ENCODE data around the gene ZNF805.
"Not testable (repeated sequence)": the region's sequence is repeated elsewhere in the genome, so short reads cannot be mapped to it uniquely, and the experiment has no call there.

ZNF805 gene

DNA sequence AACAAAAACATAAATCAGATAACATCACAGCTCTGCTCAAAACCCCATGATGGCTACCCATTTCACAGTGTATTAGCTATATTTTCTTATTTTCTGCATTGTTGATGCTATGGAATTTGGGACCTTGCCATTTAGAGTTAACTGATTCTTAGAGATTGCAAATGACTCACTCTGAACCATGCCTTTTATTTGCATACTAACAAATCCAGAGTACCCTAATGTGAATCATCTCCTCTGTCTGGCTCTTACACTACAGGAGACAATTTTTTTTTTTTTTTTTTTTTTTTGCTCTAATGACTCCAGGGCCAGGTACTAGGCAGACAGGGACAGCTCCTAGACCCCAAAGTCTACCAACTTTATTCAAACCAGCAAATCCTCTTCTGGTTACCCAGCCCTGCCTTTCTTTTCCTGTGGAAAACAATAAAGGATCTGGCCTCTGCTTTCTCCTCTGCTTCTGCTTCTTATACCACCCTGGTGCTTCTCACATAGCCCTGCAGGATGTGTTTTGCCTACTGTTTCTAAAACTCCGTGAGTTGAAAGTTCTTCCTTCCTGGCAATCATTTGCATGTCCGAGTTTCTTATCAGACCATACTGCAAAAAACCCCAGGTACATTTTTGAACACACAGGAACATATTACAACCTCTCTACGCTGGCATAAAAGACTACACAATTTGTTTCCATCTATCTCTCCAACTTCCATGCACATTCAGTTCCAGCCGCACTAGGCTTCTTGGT, 29.3 kb downstream of the ZNF805 start:
- no peak for DNase-seq

DNA sequence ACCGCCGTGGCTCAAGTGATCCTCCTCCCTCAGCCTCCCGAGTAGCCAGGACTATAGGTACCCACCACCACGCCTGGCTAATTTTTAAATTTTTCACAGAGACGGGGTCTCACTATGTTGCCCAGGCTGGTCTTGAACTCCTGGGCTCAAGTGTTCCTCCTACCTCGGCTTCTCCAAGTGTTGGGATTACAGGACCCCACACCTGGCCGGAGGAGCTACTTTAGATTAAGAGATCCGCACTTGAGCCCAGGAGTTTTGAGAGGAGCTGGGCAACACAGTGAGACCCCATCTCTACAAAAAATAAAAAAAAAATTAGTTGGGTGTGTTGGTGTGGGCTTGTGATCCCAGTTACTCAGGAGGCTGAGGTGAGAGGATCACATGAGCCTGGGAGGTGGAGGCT, 30.8 kb downstream of the ZNF805 start:
- no peak for DNase-seq

DNA sequence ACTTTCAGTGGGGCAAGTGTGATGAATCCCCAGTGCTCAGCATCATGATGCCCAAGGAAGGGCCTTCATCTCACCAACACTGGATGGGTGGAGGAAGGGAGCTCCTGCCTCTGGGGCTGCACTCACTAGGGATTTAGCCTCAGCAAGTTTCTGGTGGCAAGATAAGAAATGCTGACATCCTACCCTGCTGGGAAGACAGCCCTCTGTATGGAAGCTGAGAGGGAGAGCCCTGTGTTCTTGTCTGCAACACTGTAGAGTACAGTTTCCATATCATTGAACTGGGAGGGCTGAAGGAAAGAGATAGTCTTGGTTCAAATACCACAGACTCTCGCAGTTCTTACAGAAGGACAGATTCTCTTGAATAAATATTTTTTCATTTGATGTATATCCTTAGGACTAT, 32.6 kb downstream of the ZNF805 start:
- DNase-seq: no peak

DNA sequence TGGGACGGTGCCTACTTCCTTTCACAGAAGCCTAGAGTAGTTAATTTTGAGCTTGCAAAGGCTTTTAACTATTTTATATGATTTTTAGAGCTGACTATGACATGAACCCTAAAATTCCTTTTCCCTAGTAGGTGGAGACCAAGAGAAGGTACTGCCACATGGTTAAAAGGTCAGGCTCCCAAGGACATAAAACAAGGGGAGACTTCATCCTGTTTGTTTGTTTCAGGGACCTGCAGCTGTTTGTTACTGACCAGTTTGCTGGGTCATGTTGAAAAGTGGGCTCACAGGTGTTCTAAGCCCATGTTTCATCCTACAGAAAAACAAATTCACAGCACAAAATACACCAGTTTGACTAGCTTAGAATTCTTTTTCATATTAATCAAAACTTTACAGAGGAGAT, 36.0 kb downstream of the ZNF805 start:
- DNase-seq: no peak

DNA sequence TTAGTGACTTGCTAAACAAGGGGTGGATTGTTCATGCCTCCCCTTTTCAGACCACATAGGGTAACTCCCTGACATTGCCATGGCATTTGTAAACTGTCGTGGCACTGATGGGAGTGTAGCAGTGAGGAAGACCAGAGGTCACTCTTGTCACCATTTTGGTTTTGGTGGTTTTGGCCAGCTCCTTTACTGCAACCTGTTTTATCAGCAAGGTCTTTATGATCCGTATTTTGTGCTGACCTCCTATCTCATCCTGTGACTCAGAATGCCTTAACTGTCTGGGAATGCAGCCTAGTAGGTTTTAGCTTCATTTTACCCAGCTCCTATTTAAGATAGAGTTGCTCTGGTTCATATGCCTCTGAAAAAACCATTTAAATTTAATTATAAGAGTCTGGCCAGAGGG, 38.0 kb downstream of the ZNF805 start:
- not testable (repeated sequence) for DNase-seq

DNA sequence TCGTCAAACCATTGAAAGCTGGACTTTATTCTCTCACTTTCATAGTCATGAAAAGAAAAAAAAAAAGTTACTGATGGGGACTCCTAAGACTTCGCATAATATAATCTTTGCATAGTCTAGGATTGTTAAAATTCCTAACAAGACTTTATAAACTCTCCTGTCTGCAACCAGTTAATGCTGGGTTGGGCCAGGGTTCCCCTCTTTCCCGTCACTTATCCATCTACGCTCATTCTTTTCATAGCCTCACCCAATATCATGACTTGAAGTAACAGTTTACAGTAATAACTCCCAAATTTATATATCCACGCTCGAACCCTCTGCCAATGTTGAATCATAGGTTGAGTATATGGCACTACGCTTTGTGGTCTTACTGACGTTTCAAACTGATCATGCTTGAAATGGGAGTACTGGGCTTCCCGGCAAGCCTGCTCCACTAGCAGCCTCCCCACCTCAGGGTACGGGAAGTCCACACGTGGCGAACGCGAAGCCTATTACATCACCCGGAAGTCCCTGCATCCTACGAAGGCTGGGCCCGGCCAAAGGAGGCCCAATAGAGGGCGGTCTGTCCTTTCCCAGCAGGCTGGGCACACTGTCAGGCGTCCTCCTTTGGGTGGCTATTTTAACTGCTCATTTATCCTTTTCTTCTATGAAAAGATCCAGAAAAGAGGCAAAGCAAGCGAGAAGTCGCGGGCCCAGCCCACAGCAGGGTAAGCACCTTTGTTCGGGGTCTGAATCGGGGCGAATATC, 39.2 kb downstream of the ZNF805 start:
- DNase-seq: peak; percentile 88 to 97

DNA sequence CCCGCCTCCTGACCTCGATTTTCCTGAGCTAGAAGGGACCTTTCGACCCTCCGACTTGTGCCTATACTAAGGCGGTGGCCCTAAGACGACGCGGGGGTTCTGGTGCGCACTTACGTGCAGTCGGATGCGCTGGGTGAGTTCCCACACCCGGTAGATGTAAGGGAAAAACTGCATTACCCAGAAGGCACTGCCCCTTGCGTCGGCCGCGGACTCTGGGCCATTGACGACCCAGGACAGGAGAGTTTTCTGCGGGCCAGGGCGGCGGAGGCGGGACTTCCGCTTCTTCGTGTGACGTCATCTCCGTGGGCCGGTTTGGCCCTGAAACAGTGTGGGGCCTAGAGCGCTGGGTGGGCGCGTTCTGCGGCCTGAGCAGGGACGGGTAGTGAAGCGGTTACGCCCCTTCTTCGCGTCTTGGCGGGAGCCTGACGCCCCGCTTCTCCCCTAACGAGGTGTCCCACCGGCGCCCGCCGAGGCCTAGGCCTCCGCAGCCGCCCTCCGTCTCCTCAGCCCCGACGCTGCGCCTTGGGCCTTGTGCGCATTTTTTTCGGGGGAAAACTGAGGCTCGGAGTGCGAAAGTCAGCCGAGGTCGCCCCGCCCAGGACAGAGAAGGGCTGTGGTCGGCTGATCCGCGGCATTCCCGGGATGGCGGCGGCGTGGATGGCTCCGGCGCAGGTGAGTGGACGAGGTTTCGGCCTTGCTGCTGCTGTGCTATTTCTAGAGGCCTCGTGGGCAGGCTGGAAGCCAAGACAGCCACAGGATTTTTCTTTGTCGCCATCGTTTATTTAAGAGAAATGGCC, 39.9 kb downstream of the ZNF805 start, which contains the start of gene ZNF460:
Gene ZNF460 (plus strand): TSS at position 321 of the 797 bp plus-strand sequence. CDS start 322 bp downstream, at position 643.
- peak; percentile 97 to 99 for DNase-seq

DNA sequence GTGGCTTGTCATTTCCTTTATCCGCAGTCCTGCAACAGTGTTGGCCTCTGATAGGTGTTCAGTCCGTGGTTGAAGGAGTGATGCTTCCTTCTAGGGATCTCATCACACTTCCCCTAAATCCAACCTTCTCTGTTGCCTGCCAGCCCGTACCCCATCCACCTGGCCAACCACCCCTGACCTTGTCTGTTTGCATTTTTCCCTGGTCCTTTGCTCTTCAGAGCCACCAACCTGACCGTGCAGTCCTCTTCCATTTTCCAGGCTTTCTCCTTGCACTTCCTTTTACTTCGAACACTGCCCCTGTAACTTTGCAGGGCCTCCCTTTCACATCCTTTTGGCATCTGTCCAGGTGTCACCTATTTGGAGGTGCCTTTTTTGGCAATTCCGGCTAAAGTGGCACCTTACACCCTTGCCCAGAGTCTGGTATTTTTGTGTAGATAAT, 40.5 kb downstream of the ZNF805 start:
- DNase-seq: no peak

DNA sequence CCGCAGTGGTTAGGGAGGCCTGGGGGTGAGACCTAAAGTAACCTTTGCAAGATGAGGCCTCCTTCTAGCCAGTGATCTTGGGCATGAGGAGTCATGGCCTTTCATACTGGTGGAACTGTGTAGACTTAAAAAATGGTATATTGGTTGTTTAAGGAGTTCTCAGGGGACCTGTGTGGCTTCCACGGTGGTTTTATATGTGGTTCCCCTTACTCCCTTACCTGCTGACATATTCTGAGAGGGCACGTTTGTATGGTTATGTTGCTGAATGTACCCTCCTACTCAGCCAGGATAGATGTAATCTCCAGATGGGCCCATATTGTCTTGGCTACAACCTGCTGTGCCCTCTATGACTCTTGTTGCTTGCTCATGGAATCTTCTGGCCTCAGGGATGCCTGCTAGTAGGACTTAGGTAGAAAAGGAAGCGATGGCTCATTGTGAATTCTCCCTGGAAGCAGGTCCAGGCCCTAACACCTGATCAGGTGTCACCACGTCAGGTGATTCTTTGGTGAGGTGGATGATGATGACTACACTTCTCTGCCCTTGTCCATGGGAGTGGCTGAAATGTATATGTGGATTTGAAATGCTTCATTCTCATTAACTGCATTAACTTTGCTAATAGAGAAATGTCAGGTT, 41.7 kb downstream of the ZNF805 start:
- no peak for DNase-seq

DNA sequence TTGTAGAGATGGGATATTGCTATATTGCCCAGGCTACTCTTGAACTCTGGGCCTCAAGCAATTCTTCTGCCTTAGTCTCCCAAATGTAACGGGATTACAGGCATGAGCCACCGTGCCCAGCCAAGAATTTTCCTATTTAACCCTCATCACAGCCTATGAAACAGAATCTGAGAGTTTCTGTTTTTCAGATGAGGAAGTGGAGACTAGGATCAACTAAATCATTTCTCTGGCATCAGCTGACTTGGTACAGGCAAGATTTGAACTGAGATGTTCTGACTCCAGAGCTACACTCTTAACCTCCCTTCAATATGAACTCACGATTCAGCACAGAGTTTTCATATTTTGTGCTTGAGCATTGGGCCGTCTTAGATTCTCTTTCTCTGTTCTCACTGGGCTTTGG, 47.9 kb downstream of the ZNF805 start:
- DNase-seq: no peak

DNA sequence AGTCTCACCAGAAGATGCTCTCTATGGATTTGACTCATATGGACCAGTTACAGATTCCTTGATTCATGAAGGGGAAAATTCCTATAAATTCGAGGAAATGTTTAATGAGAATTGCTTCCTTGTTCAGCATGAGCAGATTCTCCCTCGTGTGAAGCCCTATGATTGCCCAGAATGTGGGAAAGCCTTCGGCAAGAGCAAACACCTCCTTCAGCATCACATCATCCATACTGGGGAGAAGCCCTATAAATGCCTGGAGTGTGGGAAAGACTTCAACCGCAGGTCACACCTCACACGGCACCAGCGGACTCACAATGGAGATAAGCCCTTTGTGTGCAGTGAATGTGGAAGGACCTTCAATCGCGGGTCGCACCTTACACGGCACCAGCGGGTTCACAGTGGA, 50.5 kb downstream of the ZNF805 start:
- DNase-seq: no peak

DNA sequence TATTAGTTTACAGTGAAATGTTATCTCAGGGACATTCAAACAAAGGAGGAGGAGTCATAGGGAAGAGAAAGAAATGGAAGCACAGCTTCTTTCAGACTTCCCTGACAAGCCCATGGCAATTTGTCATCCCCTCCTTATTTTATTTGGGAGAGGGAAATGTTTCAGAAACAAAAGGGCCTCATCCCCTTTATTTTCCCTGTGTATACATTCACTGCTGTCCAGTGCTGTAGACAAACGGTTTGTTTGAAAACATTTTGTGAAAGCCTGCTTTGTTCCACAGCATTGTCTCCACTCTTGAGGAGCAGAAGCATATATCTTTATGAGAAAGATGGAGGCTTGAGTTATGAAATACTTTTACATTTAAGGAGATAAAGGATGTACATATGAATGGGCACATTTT, 52.1 kb downstream of the ZNF805 start:
- DNase-seq: no peak

DNA sequence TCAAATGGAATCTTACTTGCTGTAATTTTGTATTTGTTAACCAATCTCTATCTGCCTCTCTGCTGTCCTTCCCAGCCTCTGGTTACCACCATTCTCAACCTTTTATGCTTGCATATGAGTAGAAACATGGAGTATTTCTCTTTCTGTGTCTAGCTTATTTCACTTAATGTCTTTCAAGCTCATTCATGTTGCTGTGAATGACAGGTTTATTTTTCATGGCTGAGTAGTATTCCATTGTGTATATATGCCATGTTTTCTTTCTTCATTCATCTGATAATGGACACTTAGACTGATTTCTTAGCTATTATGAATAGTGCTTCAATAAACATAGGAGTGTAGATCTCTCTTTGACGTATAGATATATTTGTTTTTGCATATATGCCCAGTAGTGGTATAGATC, 53.3 kb downstream of the ZNF805 start:
- DNase-seq: no peak

DNA sequence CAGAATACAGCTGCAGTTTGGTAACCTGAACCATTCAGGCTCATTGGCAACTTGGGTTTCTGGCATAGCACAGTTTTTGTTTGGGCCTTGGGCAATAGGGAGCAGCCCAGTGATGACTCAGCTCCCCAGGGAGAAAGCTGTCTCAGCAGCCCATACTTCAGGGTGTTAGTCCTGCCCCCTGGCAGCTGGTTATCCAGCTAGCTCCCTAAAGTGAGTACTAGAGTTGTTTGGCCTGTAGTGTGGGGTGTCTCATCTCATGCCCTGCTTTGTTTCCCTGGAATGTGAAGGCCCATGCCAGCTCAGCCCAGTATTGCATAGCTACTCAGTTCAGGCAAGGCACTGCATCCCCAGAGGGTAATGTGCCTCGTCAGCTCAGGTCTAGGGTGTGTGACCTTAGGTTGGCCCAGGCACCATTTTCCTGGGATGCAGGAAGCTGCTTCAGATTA, 61.6 kb downstream of the ZNF805 start:
- DNase-seq: peak in 1 of 2 experiments; percentile 54

DNA sequence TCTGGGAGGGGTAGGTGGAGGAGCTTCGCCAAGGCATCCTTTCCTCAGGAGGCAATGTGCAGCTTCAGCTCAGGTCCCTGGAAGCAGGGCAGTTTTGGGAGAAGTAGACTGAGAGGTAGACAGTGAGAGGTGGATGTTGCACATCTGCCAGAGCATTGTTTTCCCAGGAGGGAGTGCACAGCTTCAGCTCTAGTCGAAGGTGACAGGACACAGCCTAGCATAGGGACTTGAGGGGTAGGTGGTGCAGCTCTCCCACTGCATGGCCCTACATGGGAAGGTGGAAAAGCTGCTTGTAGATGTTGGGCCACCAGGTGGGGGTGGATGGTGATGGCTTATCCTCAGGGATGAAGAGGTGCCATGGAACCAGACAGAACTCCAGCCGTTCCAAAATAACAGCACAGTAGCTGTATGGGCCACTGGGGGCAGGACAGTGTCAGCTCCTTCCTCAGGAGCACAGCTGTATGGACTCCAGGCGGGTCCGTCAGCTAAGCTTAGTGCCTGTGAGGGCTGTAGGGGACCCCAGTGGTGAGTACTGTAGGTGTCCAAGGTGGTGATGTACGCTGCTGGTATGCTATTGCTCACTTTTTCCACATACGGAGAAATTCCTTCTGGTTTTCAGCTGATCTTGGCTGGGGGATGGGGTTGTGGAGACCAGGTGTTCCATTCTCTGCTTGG, 62.4 kb downstream of the ZNF805 start:
- DNase-seq: no peak

Data from NCI-H524 (cell line).